Lower lobe of right lung (tissue), 2 donors: ENCODE data around the gene PIP5K1B. TPM values are rescaled to one million over a fixed set of nuclear protein-coding genes. Genes with fewer than 3 reads are reported as not detected.
"Not testable (repeated sequence)": the region's sequence is repeated elsewhere in the genome, so short reads cannot be mapped to it uniquely, and the experiment has no call there.

Experiments used
- ATAC-seq, 2 donors: fragments of 200-7000 bp; cut with Tn5 transposase; one replicate each; pipeline ENCODE4 v1.9.1; 2020 to 2022; ENCODE audit warnings: mild to moderate bottlenecking in 2 of 2, moderate library complexity in 2 of 2
- DNase-seq: peaks from one replicate; pipeline ENCODE4 v3.0.0-alpha.2; 2020
- H3K27ac ChIP-seq: fragments of 200-600 bp; one replicate; pipeline ENCODE4 v1.8.0; 2022
- H3K27me3 ChIP-seq: fragments of 200-600 bp; one replicate; pipeline ENCODE4 v1.8.0; 2022; ENCODE audit warnings: low read depth
- H3K36me3 ChIP-seq: fragments of 200-600 bp; one replicate; pipeline ENCODE4 v1.8.0; 2022; ENCODE audit warnings: mild to moderate bottlenecking
- H3K4me1 ChIP-seq: fragments of 200-600 bp; one replicate; pipeline ENCODE4 v1.8.0; 2022
- H3K4me3 ChIP-seq: fragments of 200-600 bp; one replicate; pipeline ENCODE4 v1.8.0; 2022; ENCODE audit warnings: mild to moderate bottlenecking
- H3K9me3 ChIP-seq: fragments of 200-600 bp; one replicate; pipeline ENCODE4 v1.8.0; 2022
- intact Hi-C: fragments of 100-400 bp; cut with DNase I; formaldehyde crosslinking; loops from one replicate; pipeline ENCODE4 v1.11.0; 2022
- total RNA-seq: library from RNA; stranded (reverse); fragmentation: NEBNext Ultra II Directional; extraction: Animal tissue kit (Norgen Biotek cat#: 25700); gene quantifications from one replicate; pipeline ENCODE4 v1.2.1, GENCODE V29; 2021
- TF ChIP-seq, protein P1 (sequence below): fragments of 200-600 bp; IDR thresholded peaks from one replicate; pipeline ENCODE4 v1.8.0; 2022; ENCODE audit warnings: antibody characterized with exemption, mild to moderate bottlenecking
- donor health status: DM: no; HTN: yes; CAD: no; lungs with severe emphysema.

The PIP5K1B gene
- total RNA-seq, 1 donor from 2014 or later, result 35.9 TPM

- H3K36me3 ChIP-seq, result no peaks in the 10 kb centered on the region
Measured at GRCh38 chr9:68692519-68692918, 12.5 kb upstream of the PIP5K1B start.

GRCh38 chr9:68694125-68694524 is 10.9 kb upstream of the PIP5K1B start:
- no peaks in the 10 kb centered on the region for H3K4me1 ChIP-seq
- H3K27me3 ChIP-seq, result no peaks in the 10 kb centered on the region
- intact Hi-C loops, result no loop called here
- H3K9me3 ChIP-seq, result no peaks in the 10 kb centered on the region
- H3K27ac ChIP-seq, result no peak overlapping the region
- no peak overlapping the region for H3K4me3 ChIP-seq
- no peak for DNase-seq
- H3K36me3 ChIP-seq, result no peaks in the 10 kb centered on the region
- ATAC-seq, result no peak
- TF ChIP-seq, protein P1, sequence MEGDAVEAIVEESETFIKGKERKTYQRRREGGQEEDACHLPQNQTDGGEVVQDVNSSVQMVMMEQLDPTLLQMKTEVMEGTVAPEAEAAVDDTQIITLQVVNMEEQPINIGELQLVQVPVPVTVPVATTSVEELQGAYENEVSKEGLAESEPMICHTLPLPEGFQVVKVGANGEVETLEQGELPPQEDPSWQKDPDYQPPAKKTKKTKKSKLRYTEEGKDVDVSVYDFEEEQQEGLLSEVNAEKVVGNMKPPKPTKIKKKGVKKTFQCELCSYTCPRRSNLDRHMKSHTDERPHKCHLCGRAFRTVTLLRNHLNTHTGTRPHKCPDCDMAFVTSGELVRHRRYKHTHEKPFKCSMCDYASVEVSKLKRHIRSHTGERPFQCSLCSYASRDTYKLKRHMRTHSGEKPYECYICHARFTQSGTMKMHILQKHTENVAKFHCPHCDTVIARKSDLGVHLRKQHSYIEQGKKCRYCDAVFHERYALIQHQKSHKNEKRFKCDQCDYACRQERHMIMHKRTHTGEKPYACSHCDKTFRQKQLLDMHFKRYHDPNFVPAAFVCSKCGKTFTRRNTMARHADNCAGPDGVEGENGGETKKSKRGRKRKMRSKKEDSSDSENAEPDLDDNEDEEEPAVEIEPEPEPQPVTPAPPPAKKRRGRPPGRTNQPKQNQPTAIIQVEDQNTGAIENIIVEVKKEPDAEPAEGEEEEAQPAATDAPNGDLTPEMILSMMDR, result no peak

More at GRCh38 chr9:68692519-68692918, 12.5 kb upstream of the PIP5K1B start:
- H3K4me3 ChIP-seq, result no peak overlapping the region
- DNase-seq, result no peak
- intact Hi-C loops, result no loop called here
- no peak overlapping the region for H3K27ac ChIP-seq
- no peaks in the 10 kb centered on the region for H3K9me3 ChIP-seq
- no peaks in the 10 kb centered on the region for H3K27me3 ChIP-seq
- no peak for ATAC-seq
- TF ChIP-seq, protein P1, result no peak
- H3K4me1 ChIP-seq, result no peaks in the 10 kb centered on the region

DNA sequence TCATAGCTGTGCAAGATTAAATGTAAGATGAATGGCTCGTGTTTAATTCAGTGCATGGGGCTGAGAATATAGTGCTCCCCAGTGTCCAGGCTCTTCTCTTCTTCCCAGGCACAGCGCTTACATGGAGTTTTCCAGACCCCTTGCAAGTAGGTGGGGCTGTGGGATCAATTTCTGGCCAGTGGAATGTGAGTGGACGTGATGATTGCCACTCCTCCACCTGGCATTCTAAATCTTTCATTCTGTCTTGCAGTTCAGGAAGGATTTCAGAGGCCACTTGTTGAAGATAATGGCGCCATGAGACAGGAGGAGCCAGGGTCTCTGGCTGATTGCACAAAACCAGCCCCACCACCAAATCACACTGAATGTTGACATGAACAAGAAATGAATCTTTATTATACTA is 7.2 kb upstream of the PIP5K1B start:
- no peak overlapping the region for H3K27ac ChIP-seq
- TF ChIP-seq, protein P1, result no peak
- DNase-seq (no peak), ATAC-seq (no peak)
- no peaks in the 10 kb centered on the region for H3K27me3 ChIP-seq
- no peaks in the 10 kb centered on the region for H3K9me3 ChIP-seq
- intact Hi-C loops, result no loop called here
- H3K4me3 ChIP-seq, result no peak overlapping the region
- no peaks in the 10 kb centered on the region for H3K36me3 ChIP-seq
- no peaks in the 10 kb centered on the region for H3K4me1 ChIP-seq

DNA sequence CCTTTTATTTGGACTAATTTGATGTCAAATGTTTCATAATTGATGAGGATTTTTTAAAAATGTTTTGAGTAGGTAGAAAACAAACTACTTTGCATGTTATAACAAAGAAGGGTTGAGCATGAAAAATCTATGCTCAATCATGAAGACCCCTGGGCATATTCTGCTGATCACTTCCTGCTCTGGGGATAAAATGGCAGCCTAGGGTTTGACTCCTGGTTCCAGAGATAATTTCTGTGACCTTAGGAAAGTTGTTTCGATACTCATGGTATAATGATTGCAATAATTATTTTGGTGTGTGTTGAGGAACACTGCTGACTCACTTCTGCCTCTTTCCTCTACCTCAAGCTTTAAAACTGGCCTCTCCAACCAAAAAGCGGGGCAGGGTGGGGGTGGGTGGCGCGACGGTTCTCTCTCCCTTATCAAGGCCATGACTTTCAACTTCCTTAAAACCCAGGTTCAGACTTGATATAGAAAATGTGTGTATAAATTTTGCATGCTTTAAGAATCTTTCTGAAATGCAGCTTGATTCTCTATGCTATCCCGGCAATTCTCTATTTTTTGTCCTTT is 6.0 kb upstream of the PIP5K1B start:
- H3K36me3 ChIP-seq, result no peaks in the 10 kb centered on the region
- DNase-seq (no peak), ATAC-seq (no peak)
- H3K9me3 ChIP-seq, result no peaks in the 10 kb centered on the region
- H3K4me1 ChIP-seq, result peaks cover under 1% of the 10 kb centered on the region
- H3K27ac ChIP-seq, result no peak overlapping the region
- intact Hi-C loops, result no loop called here
- no peaks in the 10 kb centered on the region for H3K27me3 ChIP-seq
- no peak overlapping the region for H3K4me3 ChIP-seq
- TF ChIP-seq, protein P1, result no peak

DNA sequence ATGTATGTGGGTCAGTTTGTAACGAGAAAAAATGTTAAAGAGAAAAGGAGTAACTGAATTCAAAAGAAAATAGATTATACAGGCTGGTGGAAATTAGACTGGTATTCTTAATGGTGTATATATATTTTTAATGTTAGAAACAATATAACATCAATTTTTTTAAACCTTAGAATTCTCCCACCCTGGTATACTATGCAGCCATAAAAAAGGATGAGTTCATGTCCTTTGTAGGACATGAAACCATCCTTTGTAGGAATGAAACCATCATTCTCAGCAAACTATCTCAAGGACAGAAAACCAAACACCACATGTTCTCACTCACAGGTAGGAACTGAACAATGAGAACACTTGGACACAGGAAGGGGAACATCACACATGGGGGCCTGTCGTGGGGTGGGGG is 5.4 kb upstream of the PIP5K1B start:
- ATAC-seq, H3K27ac ChIP-seq, intact Hi-C loops, H3K36me3 ChIP-seq, H3K4me3 ChIP-seq, H3K9me3 ChIP-seq, H3K27me3 ChIP-seq, H3K4me1 ChIP-seq, DNase-seq: not testable (repeated sequence)

GRCh38 chr9:68702493-68702892 is 2.5 kb upstream of the PIP5K1B start:
- no peak overlapping the region for H3K4me3 ChIP-seq
- H3K4me1 ChIP-seq, result peaks cover 24% of the 10 kb centered on the region
- H3K9me3 ChIP-seq, result no peaks in the 10 kb centered on the region
- no peaks in the 10 kb centered on the region for H3K36me3 ChIP-seq
- peaks cover 4% of the 10 kb centered on the region for H3K27me3 ChIP-seq
- no peak overlapping the region for H3K27ac ChIP-seq
- intact Hi-C loops, result no loop called here
- TF ChIP-seq, protein P1, result no peak
- no peak for DNase-seq
- ATAC-seq, result no peak
